Neural progenitor cell (in vitro differentiated cells): ENCODE data around the gene APLF.

Experiments used
- EZH2phosphoT487 ChIP-seq: fragments of 200-600 bp; sonication (generic); IDR thresholded peaks from 2 replicates; pipeline ENCODE4 v1.6.1; 2017; ENCODE audit warnings: antibody characterized with exemption
- TF ChIP-seq, protein P1 (sequence below): fragments of 200-600 bp; sonication (generic); IDR thresholded peaks from 2 replicates; pipeline ENCODE4 v1.5.1; 2017; ENCODE audit warnings: antibody characterized with exemption, mild to moderate bottlenecking

DNA sequence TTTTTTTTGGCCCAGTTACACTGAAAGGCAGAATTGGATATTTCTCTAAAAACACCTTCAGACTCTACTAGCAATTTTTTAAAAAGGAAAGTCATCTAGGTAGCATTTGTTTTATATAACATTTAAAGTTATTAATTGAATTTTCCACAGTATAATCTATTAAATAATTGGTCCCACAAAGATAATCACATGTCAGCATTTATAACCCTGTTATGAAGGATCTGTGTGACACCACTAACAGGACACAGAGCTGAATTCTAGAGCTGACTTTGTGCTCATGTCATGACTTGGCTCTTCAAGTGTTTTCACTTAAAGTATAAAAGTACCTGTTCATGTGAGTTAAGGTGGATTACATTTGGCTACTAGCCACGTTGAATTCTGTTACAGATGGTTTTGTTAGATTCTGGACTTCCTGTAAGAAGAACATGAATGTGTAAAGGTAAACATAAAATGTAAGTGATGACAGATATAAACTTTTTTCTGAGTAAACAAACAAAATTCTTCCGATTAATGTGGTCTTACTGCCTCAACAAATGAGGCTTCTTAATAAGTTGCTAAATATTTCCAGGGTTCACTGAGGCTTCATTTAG lies 106.9 kb downstream of the APLF start:
- TF ChIP-seq, protein P1, sequence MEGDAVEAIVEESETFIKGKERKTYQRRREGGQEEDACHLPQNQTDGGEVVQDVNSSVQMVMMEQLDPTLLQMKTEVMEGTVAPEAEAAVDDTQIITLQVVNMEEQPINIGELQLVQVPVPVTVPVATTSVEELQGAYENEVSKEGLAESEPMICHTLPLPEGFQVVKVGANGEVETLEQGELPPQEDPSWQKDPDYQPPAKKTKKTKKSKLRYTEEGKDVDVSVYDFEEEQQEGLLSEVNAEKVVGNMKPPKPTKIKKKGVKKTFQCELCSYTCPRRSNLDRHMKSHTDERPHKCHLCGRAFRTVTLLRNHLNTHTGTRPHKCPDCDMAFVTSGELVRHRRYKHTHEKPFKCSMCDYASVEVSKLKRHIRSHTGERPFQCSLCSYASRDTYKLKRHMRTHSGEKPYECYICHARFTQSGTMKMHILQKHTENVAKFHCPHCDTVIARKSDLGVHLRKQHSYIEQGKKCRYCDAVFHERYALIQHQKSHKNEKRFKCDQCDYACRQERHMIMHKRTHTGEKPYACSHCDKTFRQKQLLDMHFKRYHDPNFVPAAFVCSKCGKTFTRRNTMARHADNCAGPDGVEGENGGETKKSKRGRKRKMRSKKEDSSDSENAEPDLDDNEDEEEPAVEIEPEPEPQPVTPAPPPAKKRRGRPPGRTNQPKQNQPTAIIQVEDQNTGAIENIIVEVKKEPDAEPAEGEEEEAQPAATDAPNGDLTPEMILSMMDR, result no peak
- TF ChIP-seq EZH2phosphoT487, result no peak
